ENCODE data around the gene DARS1.

- TF ChIP-seq CTCF (conservative IDR thresholded peaks at IDR 0.05; ENCODE audit: low read depth, low read length) = no peak
- no peak for TF ChIP-seq EZH2phosphoT487 (IDR thresholded peaks at IDR 0.05; ENCODE audit: borderline replicate concordance, low read length)
- TF ChIP-seq EZH2 (IDR thresholded peaks at IDR 0.05; ENCODE audit: low read length, unreplicated experiment) = no peak
Measured at GRCh38 chr2:135965756-135966155, 19.7 kb downstream of the DARS1 start.

Data from PC-3 (cell line).